HG03103 (cell line): ENCODE measurements around the gene GDF2.

Experiments used
- ATAC-seq: cut with Tn5 transposase; IDR thresholded peaks from one replicate; pipeline ENCODE4 v1.9.1; 2021; ENCODE audit warnings: low read depth; ENCODE audit not compliant: unreplicated experiment

Gene GDF2

GRCh38 chr10:47322300-47323061, at the start of gene GDF2:
Gene GDF2 (plus strand): TSS chr10:47322454. CDS start chr10:47322669, 215 bp downstream.
- no peak for ATAC-seq

- ATAC-seq, result no peak
Observed at GRCh38 chr10:47276071-47276470, 46.2 kb upstream of the GDF2 start.

- no peak for ATAC-seq
Observed at GRCh38 chr10:47276576-47277351, 45.5 kb upstream of the GDF2 start.

GRCh38 chr10:47277352-47278151, 44.7 kb upstream of the GDF2 start:
- ATAC-seq, result no peak

- ATAC-seq, result no peak
Observed at GRCh38 chr10:47278152-47278473, 44.1 kb upstream of the GDF2 start.

- no peak for ATAC-seq
Observed at GRCh38 chr10:47278720-47279119, 43.5 kb upstream of the GDF2 start.

GRCh38 chr10:47279276-47279675, 43.0 kb upstream of the GDF2 start:
- ATAC-seq, result no peak

GRCh38 chr10:47282005-47282656, 40.1 kb upstream of the GDF2 start:
- no peak for ATAC-seq

- ATAC-seq, result no peak
Observed at GRCh38 chr10:47282657-47283018, 39.6 kb upstream of the GDF2 start.

GRCh38 chr10:47283101-47283630, 39.1 kb upstream of the GDF2 start:
- no peak for ATAC-seq

- no peak for ATAC-seq
Observed at GRCh38 chr10:47283848-47284247, 38.4 kb upstream of the GDF2 start.

GRCh38 chr10:47285381-47286115, 36.7 kb upstream of the GDF2 start:
- ATAC-seq, result no peak

GRCh38 chr10:47286116-47286505, 36.1 kb upstream of the GDF2 start:
- no peak for ATAC-seq

- ATAC-seq, result no peak
Observed at GRCh38 chr10:47286591-47287315, 35.5 kb upstream of the GDF2 start.

- no peak for ATAC-seq
Observed at GRCh38 chr10:47287365-47287802, 34.9 kb upstream of the GDF2 start.

- ATAC-seq, result no peak
Observed at GRCh38 chr10:47287805-47288204, 34.4 kb upstream of the GDF2 start.

GRCh38 chr10:47288236-47288635, 34.0 kb upstream of the GDF2 start:
- ATAC-seq, result no peak

- no peak for ATAC-seq
Observed at GRCh38 chr10:47288916-47289495, 33.2 kb upstream of the GDF2 start.

- no peak for ATAC-seq
Observed at GRCh38 chr10:47289921-47290320, 32.3 kb upstream of the GDF2 start.
